Neural crest cell (in vitro differentiated cells): ENCODE results near the gene MSL3B.

Source experiments
- DNase-seq: peaks from one replicate; pipeline ENCODE4 v3.0.0; 2021; ENCODE audit warnings: low read depth, mixed read lengths, low spot score
- H3K27ac Mint-ChIP-seq: one replicate; pipeline ENCODE4 v1.8.0; 2021; ENCODE audit warnings: mild to moderate bottlenecking, mixed read lengths; ENCODE audit not compliant: unreplicated experiment
- H3K27me3 Mint-ChIP-seq: 2 replicates; pipeline ENCODE4 v1.8.0; 2021; ENCODE audit warnings: low read depth, mild to moderate bottlenecking, mixed read lengths
- H3K36me3 Mint-ChIP-seq: 2 replicates; pipeline ENCODE4 v1.8.0; 2021; ENCODE audit warnings: low read depth, mild to moderate bottlenecking, mixed read lengths
- H3K4me1 Mint-ChIP-seq: 2 replicates; pipeline ENCODE4 v1.8.0; 2021; ENCODE audit warnings: mixed read lengths
- H3K4me3 Mint-ChIP-seq: one replicate; pipeline ENCODE4 v1.8.0; 2021; ENCODE audit warnings: mild to moderate bottlenecking, mixed read lengths
- H3K9me3 Mint-ChIP-seq: 2 replicates; pipeline ENCODE4 v1.8.0; 2021; ENCODE audit warnings: mixed read lengths
- CTCF ChIP-seq: fragments of 200-600 bp; sonication (generic); conservative IDR thresholded peaks from 2 replicates; pipeline ENCODE4 v1.5.0; 2021; ENCODE audit warnings: antibody characterized with exemption, mild to moderate bottlenecking

Gene MSL3B

GRCh38 chr2:233829193-233830110 lies 38.7 kb downstream of the MSL3B start:
- Mint-ChIP-seq H3K9me3 (no peaks in the 10 kb centered on the region), H3K27me3 (no peaks in the 10 kb centered on the region), H3K4me1 (peaks cover 13% of the 10 kb centered on the region), H3K36me3 (no peaks in the 10 kb centered on the region), H3K4me3 (no peak overlapping the region), H3K27ac (no peak overlapping the region)
- no peak for DNase-seq
- TF ChIP-seq CTCF = no peak

GRCh38 chr2:233828546-233829192 lies 39.5 kb downstream of the MSL3B start:
- Mint-ChIP-seq H3K4me3 (no peak overlapping the region), H3K4me1 (peaks cover 13% of the 10 kb centered on the region), H3K27me3 (no peaks in the 10 kb centered on the region), H3K36me3 (no peaks in the 10 kb centered on the region), H3K27ac (no peak overlapping the region), H3K9me3 (no peaks in the 10 kb centered on the region)
- no peak for TF ChIP-seq CTCF
- no peak for DNase-seq

- no peak for TF ChIP-seq CTCF
- DNase-seq = no peak
- Mint-ChIP-seq H3K36me3 (no peaks in the 10 kb centered on the region), H3K4me3 (no peak overlapping the region), H3K27ac (no peak overlapping the region), H3K9me3 (no peaks in the 10 kb centered on the region), H3K27me3 (no peaks in the 10 kb centered on the region), H3K4me1 (no peaks in the 10 kb centered on the region)
Observed at GRCh38 chr2:233824373-233824772, 43.8 kb downstream of the MSL3B start.

DNA sequence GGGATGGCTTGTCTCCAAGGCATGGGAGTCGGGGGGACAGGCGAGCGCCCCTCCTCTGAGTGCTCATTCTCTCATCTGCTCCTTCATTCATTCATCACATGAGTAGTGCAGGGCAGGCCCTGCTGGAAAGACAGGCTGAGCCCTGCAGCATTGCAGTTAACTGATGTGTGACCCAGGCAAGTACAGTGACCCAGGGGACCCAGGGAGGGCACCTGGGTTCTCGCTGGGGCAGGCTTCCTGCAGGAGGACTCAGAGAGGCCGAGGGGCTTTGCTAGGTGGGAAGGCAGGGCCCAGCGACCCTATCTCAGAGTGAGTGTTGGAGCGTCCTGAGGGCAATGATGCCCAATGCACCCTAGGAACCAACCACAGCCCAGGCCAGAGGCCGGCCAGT lies 44.5 kb downstream of the MSL3B start:
- TF ChIP-seq CTCF = no peak
- H3K36me3 Mint-ChIP-seq = no peaks in the 10 kb centered on the region
- no peak overlapping the region for H3K4me3 Mint-ChIP-seq
- no peak overlapping the region for H3K27ac Mint-ChIP-seq
- no peaks in the 10 kb centered on the region for H3K9me3 Mint-ChIP-seq
- H3K4me1 Mint-ChIP-seq = no peaks in the 10 kb centered on the region
- H3K27me3 Mint-ChIP-seq = no peaks in the 10 kb centered on the region
- DNase-seq = no peak

- Mint-ChIP-seq H3K36me3 (no peaks in the 10 kb centered on the region), H3K4me1 (no peaks in the 10 kb centered on the region), H3K27ac (peak overlapping the region; percentile 43), H3K9me3 (no peaks in the 10 kb centered on the region), H3K4me3 (no peak overlapping the region), H3K27me3 (no peaks in the 10 kb centered on the region)
- DNase-seq = no peak
- TF ChIP-seq CTCF = no peak
Observed at GRCh38 chr2:233822781-233823730, 45.1 kb downstream of the MSL3B start.
